NCI-H82 (cell line): ENCODE results near the gene CSNK1G1.
A peak's percentile ranks its signal among the peaks of the same experiment; 100 is the strongest.
"Not testable (repeated sequence)": the region's sequence is repeated elsewhere in the genome, so short reads cannot be mapped to it uniquely, and the experiment has no call there.

ENCODE experiments used
- DNase-seq: peaks from one replicate; lab custom pipeline; 2025; lab: John Stamatoyannopoulos, UW

The CSNK1G1 gene

GRCh38 chr15:64355944-64356709 is at the start of gene CSNK1G1:
Gene CSNK1G1, minus strand, starts transcription at chr15:64356173. Its CDS starts 55,674 bp downstream, at chr15:64300499.
- DNase-seq = peak; percentile 99

DNA sequence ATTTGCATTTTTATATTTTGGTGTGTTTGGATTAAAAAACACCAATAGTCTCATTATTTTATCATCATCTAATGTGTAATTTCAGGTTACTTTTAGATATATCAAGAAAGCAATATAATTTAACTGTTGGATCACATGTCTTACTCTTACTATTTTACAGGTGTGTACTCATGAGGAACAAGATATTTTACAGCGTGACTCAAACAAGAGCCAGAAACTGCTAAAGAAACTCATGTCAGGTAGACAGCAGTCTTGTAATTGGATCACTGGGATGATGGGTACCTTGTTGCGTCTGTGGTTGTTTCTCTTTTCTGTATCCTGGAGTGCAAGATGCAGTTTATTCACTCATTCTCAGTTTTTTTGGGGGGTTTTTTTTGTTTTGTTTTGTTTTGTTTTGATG is 44.6 kb upstream of the CSNK1G1 start:
- no peak for DNase-seq

DNA sequence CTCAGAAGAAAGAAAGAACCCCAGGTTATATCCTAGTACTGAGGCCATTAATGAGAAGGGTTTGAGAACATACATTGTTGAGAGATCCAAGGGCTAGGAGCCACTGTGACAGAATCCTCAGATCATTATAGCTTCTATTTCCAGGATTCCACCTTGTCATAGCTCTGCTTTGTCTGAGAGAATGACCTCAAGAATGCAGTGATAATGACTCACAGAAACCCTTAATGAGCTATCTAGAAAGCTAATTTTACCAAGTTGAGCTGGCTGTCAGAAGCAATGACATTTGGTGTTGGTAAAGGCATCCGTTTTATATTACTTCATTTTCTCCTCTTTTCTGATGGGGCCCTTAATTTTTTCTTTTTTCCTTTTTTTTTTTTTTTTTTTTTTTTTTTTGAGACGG is 42.6 kb upstream of the CSNK1G1 start:
- DNase-seq = no peak

DNA sequence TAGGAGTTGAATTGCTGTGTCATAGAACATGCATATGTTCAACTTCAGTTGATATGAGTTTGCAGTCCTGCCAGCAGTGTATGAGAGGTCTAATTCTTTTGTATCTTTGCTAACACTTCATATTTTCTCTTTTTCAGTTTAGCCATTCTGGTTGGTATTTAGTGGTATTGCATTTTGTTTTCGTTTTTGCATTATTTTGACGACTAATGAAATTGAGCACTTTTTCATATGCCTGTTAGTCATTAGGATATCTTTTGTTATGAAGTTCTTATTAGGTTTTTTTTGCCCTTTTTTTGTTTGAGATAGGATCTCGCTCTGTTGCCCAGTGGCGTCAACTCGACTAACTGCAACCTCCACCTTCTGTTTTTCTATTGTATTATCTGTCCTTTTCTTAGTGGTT is 40.8 kb upstream of the CSNK1G1 start:
- no peak for DNase-seq

DNA sequence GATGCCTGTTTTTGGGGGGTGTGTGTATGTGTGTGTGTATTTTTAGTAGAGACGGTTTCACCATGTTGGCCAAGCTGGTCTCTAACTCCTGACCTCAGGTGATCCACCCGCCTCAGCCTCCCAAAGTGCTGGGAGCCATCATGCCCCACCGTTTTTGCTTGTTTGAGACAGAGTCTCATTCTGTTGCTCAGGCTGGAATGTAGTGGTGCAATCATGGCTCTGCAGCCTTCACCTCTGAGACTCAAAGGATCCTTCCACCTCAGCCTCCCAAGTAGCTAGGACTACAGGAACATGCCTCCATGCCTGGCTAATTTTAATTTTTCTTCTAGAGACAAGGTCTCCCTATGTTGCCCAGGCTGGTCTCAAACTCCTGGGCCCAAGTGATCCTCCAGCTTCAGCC is 36.5 kb upstream of the CSNK1G1 start:
- DNase-seq = not testable (repeated sequence)

GRCh38 chr15:64389036-64389435 is 33.1 kb upstream of the CSNK1G1 start:
- no peak for DNase-seq

GRCh38 chr15:64387562-64388168 is 31.7 kb upstream of the CSNK1G1 start, which contains the start of gene TRIP4:
Gene TRIP4, plus strand, starts transcription at chr15:64387836. Its CDS starts 28 bp downstream, at chr15:64387864.
- peak; percentile 98 for DNase-seq

DNA sequence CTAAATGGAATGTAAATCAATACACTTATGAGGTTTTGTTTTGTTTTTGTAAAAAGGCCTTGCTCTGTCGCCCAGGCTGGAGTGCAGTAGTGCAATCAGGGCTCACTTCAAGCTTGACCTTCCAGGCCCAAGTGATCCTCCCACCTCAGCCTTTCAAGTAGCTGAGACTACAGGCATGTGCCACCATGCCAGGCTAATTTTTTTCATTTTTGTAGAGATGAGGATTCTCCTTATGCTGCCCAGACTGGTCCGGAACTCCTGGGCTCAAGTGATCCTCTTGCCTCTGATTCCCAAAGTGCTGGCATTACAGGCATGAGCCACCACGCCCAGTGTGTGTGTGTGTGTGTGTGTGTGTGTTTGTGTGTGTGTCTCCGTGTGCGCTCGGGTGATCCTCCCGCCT is 30.3 kb upstream of the CSNK1G1 start:
- no peak for DNase-seq

DNA sequence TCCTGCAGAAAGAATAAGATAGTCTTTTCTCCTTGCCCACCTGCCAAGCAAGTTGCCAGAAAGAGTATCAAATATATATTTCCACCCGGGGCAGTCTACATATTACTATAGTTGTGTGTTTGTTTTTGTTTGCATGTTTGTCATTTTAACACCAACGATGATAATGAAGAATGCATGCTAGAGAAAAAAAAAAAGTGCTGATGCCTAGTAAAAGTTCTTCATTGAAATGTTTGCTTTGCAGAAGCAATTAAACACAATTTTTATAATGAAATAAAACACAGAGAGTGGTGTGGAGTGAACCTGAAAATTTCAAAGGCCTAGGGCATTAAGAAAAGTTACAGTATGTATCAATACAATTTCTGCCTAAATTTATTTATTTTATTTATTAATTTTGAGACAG is 27.8 kb upstream of the CSNK1G1 start:
- DNase-seq = no peak

- peak; percentile 99 for DNase-seq
These were observed 25.2 kb upstream of the CSNK1G1 start, which contains the start of gene PCLAF for GRCh38 chr15:64381000-64381751. Gene PCLAF, minus strand, starts transcription at chr15:64381441. Its CDS starts 70 bp downstream, at chr15:64381371.

GRCh38 chr15:64380130-64380870 is 24.3 kb upstream of the CSNK1G1 start:
- peak; percentile 53 for DNase-seq

DNA sequence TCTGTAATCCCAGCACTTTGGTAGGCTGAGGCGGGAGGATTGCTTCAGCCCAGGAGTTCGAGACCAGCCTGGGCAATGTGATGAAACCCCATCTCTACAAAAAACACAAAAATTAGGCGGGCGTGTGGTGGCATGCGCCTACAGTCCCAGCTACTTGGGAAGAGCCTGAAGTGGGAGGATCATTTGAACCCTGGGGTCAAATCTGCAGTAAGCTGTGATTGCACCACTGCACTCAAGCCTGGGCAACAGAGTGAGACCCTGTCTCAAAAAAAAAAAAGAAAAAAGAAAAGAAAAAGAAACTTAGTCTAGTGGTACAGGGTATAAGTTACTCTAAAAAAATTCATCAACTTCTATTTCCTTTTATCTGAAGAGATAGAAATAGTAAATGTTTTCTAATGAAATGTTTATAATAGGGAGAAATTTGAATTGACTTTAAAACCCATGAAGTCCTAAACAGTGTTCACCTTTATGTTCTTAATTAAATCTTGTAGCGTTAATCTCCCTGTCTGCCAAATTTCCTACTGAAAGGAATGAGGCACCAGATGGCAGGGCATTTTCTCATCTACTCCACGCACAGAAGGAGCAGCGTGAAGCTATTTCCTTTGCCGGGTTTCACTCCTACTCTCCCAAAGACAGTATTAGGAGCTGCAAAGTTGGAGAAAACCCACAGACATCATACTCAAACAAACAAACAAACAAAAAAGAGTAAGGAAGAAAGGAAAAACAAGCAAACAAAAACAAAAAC is 23.4 kb upstream of the CSNK1G1 start:
- DNase-seq = peak; percentile 94

- DNase-seq = no peak
These were observed 17.4 kb upstream of the CSNK1G1 start for GRCh38 chr15:64373360-64373759.

DNA sequence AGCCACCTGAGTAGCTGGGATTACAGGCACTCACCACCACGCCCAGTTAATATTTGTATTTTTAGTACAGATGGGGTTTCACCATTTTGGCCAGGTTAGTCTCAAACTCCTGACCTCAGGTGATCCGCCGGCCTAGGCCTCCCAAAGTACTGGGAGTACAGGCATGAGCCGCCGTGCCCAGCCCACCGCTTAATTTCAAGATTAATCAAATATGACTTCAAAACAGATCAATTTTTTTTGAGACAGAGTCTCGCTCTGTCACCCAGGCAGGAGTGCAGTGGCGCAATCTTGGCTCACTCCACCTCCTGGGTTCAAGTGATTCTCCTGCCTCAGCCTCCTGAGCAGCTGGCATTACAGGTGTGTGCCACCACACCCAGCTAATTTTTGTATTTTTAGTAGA is 15.4 kb upstream of the CSNK1G1 start:
- not testable (repeated sequence) for DNase-seq

- no peak for DNase-seq
These were observed 13.2 kb upstream of the CSNK1G1 start for GRCh38 chr15:64369078-64369607.

- DNase-seq = no peak
These were observed 5.3 kb upstream of the CSNK1G1 start for GRCh38 chr15:64361259-64361658.

GRCh38 chr15:64356710-64357040 is 702 bp upstream of the CSNK1G1 start:
- DNase-seq = no peak

DNA sequence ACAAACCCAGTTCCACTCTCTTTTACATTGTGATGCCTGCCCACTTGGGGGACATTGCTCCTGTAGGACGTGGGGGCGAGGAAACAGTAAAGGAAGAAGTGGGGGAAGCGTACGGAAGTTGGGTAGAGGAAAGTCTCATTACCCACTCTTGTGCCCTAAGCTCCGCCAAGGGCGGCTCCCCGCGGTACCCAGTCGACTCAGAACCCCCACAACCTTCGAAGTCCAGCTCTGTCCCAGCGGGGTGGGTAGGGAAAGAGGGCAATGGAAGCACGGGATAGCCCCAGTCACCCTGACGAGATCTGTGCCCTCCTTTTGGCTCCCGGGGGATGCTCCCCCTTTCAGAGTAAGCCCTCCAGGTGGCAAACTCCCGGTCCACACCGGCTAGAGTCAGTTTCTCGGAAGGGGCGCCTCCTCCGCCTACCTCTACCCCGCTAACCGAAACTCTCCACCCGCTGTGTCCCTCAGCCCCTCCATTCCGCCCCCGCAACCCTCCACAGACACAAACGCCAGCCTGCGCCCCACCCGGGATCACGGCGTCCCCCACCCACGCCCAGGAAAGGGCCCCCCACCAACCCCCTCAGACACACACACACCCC is 527 bp downstream of the CSNK1G1 start:
- DNase-seq = peak; percentile 69

GRCh38 chr15:64354688-64355344 is 1.2 kb downstream of the CSNK1G1 start:
- DNase-seq = peak; percentile 85

GRCh38 chr15:64351265-64351664 is 4.7 kb downstream of the CSNK1G1 start:
- DNase-seq = no peak
